H1 (cell line): Measurements from ENCODE around the gene PHKA2. TPM values are rescaled to one million over a fixed set of nuclear protein-coding genes. Genes with fewer than 3 reads are reported as not detected.

Experiments
- CHD2 ChIP-seq: IDR thresholded peaks from 2 replicates; pipeline ENCODE4 v1.6.1; 2012; ENCODE audit warnings: low read length, improper control_type of control experiment
- E2F6 ChIP-seq: IDR thresholded peaks from 2 replicates; pipeline ENCODE4 v1.6.1; 2012; ENCODE audit warnings: inconsistent platforms
- EZH2 ChIP-seq: fragments of 200-600 bp; sonication (generic); IDR thresholded peaks from 2 replicates; pipeline ENCODE4 v1.7.1; 2012; ENCODE audit warnings: low read depth, mild to moderate bottlenecking, moderate library complexity, low read length, inconsistent platforms; ENCODE audit not compliant: severe bottlenecking
- HDAC2 ChIP-seq, 2 experiments: fragments of 300-600 bp in 1 of 2; sonication (generic) in 1 of 2; IDR thresholded peaks; 2 replicates each; pipeline ENCODE4 v1.6.1; 2011 to 2012; ENCODE audit warnings: low read depth in 2 of 2, low read length in 2 of 2, mild to moderate bottlenecking in 2 of 2, moderate library complexity in 2 of 2, borderline replicate concordance in 1 of 2, inconsistent platforms in 1 of 2
- HDAC6 ChIP-seq: IDR thresholded peaks from one replicate; pipeline ENCODE4 v1.7.1; 2012; ENCODE audit warnings: low read depth, mild to moderate bottlenecking, inconsistent platforms, low read length, moderate library complexity
- MAFK ChIP-seq: IDR thresholded peaks from 2 replicates; pipeline ENCODE4 v1.6.1; 2012; ENCODE audit warnings: low read depth, mild to moderate bottlenecking, improper control_type of control experiment, low read length
- TBP ChIP-seq: IDR thresholded peaks from 2 replicates; pipeline ENCODE4 v1.6.1; 2011; ENCODE audit warnings: low read depth, low read length, improper control_type of control experiment
- polyA plus RNA-seq, 7 experiments: library from polyadenylated mRNA; depleted of rRNA in 3 of 7; stranded (reverse) in 5 of 7; unstranded in 2 of 7; fragments of >200 nt in 5 of 7; fragments of 200-250 nt in 2 of 7; gene quantifications; 1 replicate in 5 of 7; 2 replicates in 1 of 7; 4 replicates in 1 of 7; pipeline versions ENCODE4 v1.2.1 to v1.2.3, GENCODE V29; 2011 to 2013; ENCODE audit warnings: missing spikeins in 2 of 7, mixed read lengths in 2 of 7
- total RNA-seq: library from RNA; stranded (reverse); fragmentation: NEBNext Ultra II Directional; extraction: Animal tissue kit (Norgen Biotek cat#: 25700); gene quantifications from 2 replicates; pipeline ENCODE4 v1.2.1, GENCODE V29; 2021

Gene PHKA2
- total and polyA plus RNA-seq, 2 of the 8 experiments (the other 6 are each of a cell fraction or from before 2014, with no cell fraction given), result 28.1 to 35.8 TPM

- TF ChIP-seq EZH2, result no peak
- TF ChIP-seq E2F6, result no peak
- TF ChIP-seq CHD2, result no peak
- TF ChIP-seq HDAC6, result no peak
- TF ChIP-seq TBP, result no peak
- TF ChIP-seq HDAC2 (IDR thresholded peaks at IDR 0.05; ENCODE audit: borderline replicate concordance in 1 of 2, low read depth in 2 of 2, low read length in 2 of 2), result no peak
- TF ChIP-seq MAFK, result no peak
Measured at GRCh38 chrX:18885328-18886004, 98.4 kb downstream of the PHKA2 start (continued).
